GM11168 (cell line): Measurements from ENCODE around the gene C19orf47.

Experiments
- in situ Hi-C: fragments of 300-500 bp; cut with MboI; formaldehyde crosslinking; loops from one replicate; pipeline ENCODE4 v1.12.0; 2022; ENCODE audit warnings: low sequenced_read_pairs; ENCODE audit not compliant: unreplicated experiment

Gene C19orf47

DNA sequence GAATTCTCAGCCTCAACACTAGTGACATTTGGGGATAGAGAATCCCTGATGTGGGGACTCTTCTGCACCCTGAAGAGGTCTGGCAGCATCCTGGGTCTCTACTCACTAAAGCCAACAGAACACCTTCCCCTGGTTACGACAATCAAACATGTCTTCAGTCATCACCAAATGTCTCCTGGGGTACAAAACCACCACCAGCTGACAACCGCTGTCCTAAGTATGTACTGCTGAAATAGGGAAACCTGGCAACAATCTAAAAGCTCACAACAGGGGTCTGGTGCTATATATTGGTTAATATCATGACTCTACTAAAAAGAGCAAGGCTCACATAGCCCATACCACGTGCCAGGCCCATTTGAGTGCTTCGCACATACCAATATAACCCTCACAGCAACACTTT is 76.5 kb downstream of the C19orf47 start:
- in situ Hi-C loops, result no loop called here

- in situ Hi-C loops, result no loop called here
Observed at GRCh38 chr19:40270362-40271089, 77.7 kb downstream of the C19orf47 start.
